ENCODE results near the gene CD300C.
"Not testable (repeated sequence)": the region's sequence is repeated elsewhere in the genome, so short reads cannot be mapped to it uniquely, and the experiment has no call there.

Gene CD300C

DNA sequence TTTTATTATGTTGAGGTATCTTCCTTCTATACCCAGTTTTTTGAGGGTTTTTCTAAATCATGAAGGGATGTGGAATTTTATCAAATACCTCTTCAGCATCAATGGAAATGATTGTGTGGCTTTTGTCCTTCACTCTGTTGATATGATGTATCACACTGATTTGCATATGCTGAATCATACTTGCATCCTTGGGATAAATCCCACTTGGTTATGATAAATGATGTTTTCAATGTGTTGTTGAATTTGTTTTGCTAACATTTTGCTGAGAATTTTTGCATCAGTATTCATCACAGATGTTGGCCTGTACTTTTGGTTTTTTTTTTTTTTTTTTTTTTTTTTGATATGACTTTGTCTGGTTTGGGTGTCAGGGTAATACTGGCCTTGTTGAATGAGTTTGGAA is 37.8 kb downstream of the CD300C start:
- no peak for DNase-seq

DNA sequence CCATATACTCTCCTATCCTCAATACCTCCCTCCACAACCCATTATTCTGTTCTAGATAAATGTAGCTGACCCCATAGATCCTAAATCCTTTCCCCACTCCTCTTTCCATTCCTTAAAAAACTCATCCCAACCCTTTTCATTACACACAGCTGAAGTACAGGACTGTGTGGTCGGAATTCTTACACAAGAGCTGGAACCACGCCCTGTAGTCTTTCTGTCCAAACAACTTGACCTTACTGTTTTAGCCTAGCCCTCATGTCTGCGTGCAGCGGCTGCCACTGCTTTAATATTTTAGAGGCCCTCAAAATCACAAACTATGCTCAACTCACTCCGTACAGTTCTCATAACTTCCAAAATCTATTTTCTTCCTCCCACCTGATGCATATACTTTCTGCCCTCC is 42.0 kb downstream of the CD300C start:
- not testable (repeated sequence) for DNase-seq

DNA sequence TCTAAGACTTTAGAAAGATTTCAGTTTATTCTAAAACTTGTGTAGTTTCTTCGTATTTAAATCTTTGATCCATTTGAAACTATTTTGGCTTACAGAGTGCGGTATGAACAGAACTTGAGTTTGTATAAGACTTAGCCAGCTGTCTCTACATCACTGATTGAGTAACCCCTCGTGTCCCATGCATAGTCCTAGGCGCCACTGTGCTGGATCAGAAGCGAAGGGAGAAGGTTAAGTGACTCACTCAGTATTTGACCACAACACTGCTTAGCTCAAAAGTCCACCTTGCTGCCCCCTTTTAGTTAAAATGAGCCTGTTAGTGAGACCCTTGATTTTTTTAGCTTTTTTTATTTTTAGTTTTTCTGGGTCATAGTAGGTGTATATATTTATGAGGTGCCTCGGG is 43.1 kb downstream of the CD300C start:
- no peak for DNase-seq

DNA sequence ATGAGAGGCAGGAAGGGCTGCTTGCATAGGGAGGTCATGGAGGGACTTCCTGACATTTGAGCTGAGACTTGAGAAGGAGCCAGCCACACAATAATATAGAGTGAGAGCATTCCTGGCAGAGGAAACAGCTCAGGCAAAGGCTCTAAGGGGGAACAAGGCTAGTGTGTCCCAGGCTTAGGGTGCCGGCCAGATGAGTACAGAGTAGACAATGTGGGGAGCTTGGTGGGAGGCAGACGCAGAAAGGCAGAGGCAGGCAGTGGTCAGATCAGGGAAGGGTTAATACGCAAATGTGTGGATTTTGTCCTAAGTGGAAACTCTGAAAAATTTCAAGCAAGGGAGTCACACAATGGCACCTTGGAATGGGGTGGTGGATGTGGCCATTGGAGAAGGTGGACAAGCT is 45.9 kb downstream of the CD300C start:
- no peak for DNase-seq

DNA sequence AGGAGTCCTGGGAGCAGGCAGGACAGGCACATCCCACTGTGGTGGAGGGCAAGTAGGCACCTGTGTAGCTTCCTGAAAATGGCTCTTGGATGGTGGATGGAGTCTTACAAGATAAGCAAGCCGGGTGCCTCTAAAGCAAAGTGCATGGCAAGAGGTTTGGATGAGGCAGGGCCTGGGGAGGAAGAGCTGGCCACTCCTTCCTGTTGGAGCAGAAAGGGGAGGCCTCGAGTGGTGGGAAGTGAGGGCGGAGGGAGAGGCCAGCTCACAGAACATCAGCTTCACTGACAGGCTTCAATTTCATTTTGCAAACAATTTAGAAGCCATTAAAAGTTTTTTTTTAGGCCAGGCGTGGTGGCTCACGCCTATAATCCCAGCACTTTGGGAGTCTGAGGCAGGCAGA is 48.4 kb downstream of the CD300C start:
- no peak for DNase-seq

DNA sequence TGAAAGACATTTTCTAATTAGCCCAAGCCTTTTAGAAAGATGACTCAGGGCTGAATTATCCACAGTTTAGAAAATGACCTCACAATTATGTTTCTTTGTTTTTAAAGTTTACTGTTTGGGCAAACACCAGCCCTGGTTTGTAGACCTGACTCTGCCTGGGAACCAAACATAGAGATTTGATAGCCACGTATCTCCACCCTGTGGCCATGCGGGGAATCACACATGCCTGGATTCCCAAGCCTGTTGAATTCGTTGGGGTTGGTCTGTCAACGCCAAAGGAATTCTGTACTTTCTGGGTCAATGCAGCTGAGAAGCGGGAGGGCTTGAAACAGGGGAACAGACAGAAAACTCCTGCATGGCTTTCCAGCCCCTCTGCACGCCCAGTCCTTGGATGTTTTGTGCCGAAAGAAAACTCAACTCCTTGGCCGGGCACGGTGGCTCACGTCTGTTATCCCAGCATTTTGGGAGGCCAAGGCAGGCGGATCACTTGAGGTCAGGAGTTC is 52.5 kb downstream of the CD300C start:
- no peak for DNase-seq

DNA sequence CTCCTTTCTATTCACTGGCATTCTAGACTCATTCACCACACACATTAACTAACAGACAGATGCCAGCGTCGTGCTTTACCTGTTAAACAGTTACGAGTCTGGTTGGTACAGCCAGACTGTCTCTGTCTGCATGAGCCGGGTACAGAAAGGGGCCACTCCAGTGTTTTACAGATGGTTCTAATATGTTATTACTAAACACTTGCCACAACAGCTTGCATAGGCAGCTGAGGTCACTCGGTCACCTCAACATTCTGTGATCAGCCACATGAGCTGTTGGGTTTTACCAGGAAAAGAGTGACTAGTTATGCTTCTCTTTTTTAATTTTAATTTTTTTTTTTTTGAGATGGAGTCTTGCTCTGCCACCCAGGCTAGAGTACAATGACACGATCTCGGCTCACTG is 54.3 kb downstream of the CD300C start:
- DNase-seq = no peak
